Germinal center (tissue), 1 donor: Measurements from ENCODE around the gene CHD9.
"Not testable (repeated sequence)": the region's sequence is repeated elsewhere in the genome, so short reads cannot be mapped to it uniquely, and the experiment has no call there.

Experiments used
- DNase-seq: peaks from one replicate; pipeline ENCODE4 v3.0.0; 2012; ENCODE audit warnings: mixed read lengths, low spot score

CHD9 gene, protein sequence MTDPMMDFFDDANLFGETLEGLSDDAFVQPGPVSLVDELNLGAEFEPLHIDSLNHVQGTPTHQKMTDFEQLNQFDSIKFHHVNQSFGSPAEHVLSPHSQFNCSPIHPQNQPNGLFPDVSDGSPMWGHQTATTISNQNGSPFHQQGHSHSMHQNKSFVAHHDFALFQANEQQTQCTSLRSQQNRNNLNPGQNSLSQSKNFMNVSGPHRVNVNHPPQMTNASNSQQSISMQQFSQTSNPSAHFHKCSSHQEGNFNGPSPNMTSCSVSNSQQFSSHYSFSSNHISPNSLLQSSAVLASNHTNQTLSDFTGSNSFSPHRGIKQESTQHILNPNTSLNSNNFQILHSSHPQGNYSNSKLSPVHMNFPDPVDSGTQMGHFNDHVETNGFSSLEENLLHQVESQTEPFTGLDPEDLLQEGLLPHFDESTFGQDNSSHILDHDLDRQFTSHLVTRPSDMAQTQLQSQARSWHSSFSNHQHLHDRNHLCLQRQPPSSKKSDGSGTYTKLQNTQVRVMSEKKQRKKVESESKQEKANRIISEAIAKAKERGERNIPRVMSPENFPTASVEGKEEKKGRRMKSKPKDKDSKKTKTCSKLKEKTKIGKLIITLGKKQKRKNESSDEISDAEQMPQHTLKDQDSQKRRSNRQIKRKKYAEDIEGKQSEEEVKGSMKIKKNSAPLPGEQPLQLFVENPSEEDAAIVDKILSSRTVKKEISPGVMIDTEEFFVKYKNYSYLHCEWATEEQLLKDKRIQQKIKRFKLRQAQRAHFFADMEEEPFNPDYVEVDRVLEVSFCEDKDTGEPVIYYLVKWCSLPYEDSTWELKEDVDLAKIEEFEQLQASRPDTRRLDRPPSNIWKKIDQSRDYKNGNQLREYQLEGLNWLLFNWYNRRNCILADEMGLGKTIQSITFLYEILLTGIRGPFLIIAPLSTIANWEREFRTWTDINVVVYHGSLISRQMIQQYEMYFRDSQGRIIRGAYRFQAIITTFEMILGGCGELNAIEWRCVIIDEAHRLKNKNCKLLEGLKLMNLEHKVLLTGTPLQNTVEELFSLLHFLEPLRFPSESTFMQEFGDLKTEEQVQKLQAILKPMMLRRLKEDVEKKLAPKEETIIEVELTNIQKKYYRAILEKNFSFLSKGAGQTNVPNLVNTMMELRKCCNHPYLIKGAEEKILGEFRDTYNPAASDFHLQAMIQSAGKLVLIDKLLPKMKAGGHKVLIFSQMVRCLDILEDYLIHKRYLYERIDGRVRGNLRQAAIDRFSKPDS (N-terminal part only)

DNA sequence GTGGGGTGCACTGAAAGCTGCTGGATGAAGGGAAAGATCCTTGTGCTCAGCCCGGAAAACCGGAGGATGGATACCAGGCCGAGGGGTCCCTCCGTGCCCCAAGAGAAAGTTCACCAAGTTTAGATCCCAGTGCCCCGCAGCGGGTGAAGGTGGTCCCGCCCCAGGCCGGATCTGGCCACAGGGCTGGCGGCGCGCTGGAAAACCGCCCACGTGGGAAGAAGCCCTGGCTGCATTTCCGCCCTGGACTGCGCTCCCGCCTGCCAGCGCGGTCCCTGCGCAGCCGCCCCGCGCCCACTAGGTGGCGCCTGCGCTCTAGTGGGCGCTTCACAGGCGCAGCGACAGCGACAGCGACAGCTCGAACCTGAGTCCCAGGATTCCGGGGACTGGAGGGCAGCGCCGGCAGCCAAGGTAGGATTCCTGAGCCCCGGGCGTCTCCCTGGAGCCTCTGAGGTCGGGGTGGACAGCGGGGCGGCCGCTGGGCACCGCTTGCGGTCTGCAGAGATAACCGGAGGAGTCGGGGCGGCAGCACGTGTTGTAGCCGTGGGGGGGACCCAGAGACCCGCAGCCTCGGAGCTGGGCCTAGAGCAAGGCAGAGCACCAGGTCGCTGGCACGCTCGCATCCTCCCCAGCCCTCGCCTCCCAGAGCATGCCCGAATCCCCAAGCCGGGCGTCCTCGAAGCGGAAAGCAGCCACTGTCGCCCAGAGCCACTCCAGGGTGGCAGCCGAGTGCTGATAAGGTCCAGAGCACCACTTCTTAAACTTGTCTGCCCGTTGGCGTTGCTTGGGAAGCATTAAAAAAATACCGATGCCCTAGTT lies at the start of gene CHD9:
TSS of gene CHD9 (plus strand) at position 322 of the 816 bp plus-strand sequence. CDS start 101,099 bp downstream, outside the sequence.
- peak; percentile 89 for DNase-seq

DNA sequence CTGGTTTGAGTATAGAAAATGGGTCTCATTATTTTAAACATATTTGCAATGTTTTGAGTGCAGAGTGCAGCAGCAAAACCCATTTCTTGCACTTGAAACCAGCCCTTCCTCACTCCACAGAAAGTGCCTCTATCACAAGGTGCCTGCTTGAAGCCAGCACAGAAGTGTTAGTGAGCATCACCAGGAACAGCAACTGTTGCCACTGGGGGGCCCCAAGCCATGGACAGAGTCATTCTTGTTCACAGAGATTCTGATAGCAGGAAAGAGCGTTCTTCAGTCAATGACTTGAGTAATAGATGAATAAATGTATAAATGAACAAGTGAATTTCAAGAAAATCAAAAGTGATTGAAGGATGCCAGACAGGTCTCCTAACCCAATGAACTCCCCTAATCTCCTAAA lies 47.7 kb upstream of the CHD9 start:
- DNase-seq: no peak

DNA sequence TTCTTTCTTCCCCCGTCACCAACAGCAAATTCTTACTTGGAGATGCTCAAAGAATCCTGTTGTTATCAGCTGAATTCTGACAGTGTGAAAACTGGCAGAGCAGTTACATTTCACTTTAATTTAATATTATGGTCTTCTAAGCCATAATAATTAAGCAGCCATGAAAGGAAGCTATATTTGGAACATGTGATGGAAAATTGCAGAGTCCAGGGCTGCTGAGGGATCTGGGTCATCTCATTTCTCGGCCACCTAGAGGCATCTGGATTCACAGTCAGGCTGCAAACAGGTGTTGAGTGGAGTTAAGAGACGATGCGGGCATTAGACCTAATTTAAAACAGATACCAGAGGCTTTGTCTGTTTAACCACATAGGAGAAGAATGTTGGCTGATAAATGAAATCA lies 40.5 kb upstream of the CHD9 start:
- DNase-seq: no peak

DNA sequence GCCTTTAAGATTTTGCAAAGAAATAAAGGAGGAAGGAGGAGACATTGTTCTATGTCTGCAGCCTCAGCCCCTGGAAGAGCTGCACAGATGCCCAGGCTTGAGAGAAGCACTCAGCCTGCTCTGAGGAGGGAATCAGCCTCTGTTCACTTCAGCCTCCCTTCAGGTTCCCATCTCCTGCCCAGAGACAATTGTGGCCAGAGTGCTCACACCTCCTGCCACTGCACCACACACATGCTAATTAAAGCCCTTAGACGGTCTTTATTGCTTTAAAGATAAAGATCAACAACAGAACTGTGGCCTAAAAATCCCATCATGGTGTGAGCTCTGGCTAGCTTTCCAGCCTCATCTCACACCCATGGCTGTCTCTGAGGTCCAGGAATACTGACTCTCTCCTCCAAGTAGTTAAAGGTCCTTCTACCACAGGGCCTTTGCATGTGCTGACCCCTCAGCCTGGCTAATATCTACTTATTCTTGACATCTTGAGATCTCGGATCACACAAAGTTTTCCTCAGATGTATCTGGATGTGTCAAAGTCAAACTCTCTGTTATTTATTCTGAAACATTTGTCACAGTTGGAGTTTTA lies 35.9 kb upstream of the CHD9 start:
- DNase-seq: no peak

DNA sequence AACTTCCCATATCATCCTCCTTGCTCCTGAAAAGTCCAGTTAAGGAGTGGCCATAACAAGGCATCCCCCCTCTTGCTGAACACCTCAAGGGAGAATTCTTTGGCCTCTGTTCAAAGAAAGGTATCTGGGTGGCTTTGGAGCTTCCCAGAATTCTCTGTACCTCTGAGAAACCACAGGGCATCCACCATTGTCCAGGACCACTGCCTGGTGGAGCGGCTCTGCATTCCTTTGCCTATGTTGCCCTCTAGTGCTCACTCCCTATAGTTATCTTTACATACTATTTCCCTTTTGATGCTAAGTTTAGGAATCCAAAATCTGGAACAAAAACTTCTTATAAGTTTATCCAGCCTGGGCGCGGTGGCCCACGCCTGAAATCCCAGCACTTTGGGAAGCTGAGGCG lies 32.4 kb upstream of the CHD9 start:
- no peak for DNase-seq

DNA sequence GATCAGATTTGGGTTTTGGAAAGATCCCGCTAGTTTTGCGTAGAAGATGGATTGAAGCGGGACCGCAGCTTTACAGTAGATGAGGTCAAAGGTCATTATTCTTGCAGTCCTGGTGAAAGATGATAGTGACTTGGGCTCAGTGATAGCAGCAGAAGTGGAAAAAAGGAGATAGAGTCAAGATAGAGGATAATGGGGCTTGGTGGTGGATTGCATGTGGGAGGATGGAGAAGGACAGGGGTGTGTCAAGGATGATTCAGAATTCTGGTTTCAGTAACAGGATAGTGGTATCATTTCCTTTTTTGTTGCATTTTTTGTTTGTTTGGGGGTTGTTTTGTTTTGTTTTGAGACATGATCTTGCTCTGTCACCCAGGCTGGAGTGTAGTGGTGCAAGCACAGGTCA lies 30.7 kb upstream of the CHD9 start:
- DNase-seq: no peak

DNA sequence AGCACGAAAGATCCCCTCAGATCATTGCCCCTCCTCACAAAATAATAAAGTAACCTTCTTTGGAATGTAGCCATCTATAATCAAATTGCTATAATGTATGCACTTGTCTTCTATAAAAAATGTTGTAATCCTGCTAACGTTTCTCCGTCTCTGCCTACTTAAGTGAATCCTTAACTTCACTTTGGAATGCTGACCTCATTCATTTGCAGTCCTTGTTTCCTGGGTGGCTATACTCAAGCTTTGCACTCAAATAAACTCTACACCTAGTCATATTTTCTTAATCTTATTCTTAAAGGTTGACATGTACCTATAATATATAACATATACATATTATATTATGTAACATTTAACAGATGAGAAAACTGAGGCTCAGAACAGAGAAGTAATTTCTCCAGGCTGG lies 24.8 kb upstream of the CHD9 start:
- no peak for DNase-seq

DNA sequence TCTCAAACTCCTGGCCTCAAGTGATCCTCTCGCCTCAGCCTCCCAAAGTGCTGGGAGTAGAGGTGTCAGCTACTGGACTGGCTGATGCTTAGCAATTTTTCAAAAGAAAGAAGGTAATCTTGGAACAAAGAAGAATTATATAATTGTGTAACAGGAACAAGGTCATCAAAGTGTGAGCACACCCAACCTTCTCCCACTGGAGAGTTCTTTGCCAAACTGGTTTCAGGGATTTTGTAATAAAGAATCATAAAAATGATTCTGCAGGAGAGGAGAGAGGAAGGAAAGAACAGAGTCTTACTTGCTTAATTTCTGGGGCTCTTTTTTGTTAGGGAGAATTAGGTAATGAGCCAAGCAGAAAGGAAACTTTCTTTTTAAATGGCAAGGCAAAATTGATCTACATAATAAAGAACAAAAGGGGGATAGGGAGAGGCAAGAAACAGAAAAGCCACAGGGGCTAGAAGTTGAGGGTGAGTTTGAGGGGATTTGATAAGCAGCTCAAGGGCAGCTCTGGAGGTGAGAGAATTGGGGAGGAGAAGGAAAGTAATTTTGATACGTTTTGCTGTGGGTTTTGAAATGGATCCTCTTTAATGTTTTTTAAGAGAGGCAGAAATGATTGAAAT lies 23.4 kb upstream of the CHD9 start:
- no peak for DNase-seq

DNA sequence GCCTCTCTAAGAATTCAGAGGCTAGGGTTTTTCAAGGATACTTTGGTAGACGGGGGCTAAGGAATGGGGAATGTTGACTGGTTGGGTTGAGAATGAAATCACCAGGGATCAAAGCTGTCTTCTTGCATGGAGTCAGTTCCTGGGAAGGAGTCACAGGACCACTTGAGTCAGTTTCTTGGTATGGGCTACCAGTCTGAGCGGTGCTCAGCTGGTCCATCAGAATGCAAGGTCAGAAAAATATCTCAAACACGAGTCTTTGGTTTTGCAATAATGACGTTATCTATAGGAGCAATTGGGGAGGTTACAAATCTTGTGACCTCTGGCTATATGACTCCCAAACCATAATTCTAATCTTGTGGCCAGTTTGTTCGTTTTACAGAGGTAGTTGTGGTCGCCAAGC lies 20.5 kb upstream of the CHD9 start:
- no peak for DNase-seq

DNA sequence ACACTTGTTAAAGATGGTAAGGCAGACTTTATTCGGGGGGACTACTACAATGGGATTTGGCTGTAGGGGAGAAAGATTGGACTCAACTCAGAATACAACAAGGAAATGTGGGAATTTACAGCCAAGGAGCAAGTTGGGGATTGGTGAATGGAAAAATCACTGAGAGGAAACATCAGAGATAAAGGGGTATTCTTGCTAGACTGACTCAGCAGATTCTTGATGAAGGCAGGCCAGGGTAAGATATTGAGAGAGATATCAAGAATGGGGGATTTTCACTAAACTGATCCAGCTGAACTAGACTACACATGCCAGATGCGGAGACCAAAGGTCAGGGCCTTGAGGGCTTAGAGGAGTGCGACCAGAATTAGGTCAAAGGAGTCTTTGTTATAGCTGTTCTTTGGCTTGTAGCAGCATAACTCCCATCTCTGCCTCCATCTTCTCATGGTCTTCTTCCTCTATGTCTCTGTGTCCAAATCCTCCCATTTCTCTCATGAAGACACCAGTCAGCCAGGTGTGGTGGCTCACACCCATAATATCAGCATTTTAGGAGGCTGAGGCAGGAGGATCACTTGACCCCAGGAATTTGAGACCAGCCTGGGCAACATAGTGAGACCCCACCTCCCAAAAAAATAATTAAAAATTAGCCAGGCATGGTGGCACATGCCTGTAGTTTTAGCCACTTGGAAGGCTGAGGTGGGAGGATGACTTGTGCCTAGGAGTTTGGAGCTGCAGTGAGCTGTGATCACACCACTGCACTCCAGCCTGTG lies 19.4 kb upstream of the CHD9 start:
- DNase-seq: no peak

DNA sequence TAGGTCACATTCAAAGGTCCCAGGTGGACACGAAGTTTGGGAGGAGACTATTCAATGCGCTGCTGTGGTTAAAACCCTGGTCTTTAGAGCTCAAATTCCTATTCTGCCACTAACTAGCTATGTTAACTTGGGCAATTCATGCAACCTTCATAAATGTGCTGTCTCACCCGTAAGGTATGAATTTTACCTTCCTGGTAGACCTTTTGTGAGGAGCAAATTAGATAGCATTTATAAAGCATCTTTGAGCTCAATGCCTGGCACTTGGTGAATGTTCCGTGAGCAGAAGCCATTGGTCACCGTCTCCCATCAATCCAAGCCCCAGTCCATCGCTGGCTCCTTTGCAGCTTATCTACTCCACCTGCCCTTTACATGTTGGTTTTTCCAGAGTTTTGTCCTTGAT lies 18.7 kb upstream of the CHD9 start:
- no peak for DNase-seq

DNA sequence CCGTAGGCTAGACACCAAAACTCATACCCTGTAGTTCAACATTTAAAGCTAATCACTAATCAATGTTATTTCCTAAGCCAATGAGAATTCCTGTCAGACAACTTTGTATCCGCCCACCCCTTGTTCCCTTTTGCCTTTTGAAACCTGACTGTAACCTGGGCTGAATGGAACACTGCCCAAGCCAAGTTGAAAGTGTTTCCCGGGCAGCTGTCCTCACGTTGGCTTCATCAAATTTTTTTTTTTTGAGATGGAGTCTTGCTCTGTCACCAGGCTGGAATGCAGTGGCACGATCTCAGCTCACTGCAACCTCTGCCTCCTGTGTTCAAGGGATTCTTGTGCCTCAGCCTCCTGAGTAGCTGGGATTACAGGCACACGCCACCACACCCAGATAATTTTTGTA lies 18.1 kb upstream of the CHD9 start:
- DNase-seq: not testable (repeated sequence)

DNA sequence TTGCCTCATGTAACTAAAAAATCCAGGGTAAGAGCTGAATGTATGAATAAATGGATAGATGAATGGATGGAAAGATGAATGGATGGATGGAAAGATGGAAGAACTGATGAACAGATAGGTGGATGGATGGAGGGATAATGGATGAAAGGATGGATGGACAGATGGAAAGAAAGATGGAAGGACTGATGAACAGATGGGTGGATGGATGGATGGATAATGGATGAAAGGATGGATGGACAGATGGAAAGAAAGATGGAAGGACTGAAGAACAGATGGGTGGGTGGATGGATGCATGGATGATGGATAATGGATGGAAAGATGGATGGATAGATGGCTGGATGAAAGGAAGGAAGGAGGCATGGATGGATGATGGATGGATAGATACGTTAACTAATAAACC lies 14.0 kb upstream of the CHD9 start:
- DNase-seq: no peak

DNA sequence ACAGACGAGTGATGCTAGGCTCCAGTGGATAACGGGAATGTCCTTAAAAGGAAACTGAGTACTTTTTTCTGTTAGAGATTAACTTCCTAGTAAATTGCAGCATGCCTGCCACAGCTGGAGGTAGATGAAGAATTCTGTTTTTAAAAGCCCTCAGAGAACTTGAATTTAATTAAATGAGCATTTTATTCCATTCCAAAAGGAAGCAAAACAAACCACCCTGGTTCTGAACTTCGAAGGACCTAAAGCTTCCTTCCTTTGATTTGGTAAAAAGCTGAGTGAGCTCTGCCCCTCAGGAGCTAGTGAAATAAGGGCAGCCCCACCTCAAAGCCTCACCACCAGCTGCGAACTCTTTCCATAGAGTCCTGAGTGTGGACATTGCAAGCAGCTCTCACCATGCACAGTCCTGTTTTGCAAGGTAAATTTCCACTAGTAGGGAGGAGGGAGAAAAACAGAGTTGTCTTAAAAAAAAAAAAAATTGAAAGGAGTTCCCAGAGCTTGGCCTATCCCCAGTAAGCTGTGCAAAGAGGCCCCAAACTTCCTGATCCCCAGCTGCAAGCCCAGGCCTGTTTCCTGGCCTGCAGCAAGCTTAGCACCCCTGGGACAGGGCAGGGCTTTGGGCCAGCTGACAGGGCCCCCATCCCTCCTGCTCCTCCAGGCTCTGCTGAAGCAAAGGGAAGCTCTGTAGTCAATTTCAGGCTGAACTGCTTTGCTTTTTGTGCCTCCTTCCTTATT lies 13.3 kb upstream of the CHD9 start:
- DNase-seq: no peak

DNA sequence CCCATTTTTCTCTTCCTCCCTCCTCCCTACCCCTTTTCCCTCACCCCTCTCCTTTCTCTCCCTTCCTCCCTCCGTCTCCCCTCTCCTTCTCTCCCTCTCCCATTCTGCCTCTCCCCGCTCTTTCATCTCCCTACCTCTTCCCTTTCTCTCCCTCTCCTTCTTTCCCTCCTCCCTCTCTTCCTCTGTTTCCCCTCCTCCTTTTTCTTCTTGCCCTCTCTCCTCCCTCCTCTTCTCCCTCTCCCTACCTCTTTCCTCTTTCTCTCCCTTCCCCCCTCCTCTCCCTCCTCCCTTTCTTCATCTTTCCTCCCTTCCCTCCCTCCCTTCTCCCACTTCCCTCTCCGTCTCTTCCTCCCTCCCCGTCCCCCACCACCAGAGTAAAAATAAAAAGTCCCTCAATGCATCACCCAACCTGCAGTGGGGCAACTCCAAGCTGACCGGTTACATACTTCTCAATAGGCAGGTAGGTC lies 12.5 kb upstream of the CHD9 start:
- no peak for DNase-seq

DNA sequence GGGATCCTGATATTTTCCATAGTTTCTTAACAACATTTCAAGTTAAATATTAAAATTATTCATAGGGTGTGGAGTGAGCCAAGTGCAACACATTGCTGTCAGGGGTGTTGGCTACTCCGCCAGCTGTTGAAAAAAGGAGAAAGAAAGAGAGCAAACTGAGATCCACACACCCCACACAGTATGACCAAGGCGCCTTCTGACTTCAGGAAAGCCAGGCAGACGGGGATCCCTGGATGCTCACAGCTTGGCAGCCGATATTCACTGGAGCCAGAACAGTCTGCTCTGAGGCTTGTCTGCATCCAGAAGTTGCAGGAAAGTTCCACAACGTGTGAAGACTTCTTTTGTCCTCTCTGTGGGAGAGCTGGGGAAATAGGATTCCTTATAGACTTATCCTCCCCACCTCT lies 11.4 kb upstream of the CHD9 start:
- no peak for DNase-seq

DNA sequence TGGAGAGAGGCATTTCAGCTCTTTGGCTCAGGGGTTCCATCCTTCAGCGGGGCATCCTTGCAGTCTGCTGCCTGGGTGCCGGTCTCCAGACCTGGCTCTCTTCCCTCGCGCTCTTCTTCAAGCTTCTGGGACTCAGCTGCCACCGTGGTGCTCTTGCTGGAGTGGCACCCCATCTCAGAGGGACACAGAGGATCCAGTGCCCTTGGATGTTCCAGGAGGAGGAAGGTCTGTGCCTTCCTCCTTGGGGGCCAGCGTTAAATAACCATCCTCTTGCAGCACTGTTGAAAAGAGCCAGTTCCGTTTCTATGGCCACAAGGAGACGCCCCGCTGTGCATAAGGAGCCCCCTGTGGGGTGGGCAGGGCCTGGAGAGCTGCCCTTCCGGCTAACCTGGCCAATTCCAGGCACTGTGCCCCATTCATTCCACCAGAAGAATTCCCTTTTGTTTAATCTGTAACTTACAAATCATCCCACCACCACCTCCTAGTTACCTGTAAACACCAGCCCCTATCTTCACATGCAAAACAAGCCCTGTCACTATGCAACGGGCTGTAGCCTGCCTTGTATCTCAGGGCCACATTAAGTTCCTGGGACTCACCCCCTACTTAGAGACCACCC lies 10.7 kb upstream of the CHD9 start:
- DNase-seq: no peak

DNA sequence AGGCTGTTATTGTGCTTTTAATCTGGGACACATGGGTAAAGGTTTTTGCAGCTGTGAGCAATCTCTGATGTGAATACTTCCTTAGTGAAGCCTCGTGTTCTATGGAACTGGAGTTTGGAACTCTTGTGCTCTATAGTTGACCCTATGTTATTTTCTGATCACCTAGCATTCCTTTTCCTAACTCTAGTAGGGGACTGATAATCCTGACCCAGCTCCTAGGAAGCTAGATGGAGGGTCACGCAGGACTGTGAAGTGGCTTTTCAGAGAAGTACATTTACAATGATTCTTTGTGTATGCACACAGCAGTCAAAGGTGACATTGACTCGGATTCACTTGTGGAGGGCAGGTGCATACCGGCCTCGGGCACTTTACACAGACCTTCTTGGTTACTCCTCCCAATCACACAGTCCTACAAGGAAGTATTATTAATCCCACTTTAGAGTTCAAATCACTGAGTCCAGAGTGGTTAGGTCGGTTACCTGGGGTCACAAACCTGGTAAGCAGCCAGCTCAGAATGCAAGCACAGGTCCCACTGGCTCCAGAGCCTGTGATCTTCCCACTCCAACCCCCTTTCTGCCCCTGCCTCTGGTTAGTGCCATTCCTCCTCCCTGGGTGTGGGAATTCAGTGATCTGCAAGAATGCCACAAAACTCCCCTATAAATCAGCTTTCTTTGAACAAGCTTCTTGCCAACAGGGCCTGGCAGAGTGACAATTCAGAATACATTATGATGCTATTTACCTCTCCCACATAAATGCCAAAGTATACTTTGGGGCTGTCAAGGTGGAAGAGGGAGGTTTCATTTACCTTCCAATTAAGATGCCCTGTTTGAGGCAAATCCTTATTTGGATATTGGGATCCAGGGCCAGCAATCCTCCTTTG lies 9.2 kb upstream of the CHD9 start:
- no peak for DNase-seq
